Left forelimb (tissue), 1 donor: ENCODE data around the gene LPCAT3.

ENCODE experiments used
- DNase-seq: peaks from one replicate; pipeline ENCODE4 v3.0.0-alpha.2; 2018; ENCODE audit warnings: low spot score

Gene LPCAT3

DNA sequence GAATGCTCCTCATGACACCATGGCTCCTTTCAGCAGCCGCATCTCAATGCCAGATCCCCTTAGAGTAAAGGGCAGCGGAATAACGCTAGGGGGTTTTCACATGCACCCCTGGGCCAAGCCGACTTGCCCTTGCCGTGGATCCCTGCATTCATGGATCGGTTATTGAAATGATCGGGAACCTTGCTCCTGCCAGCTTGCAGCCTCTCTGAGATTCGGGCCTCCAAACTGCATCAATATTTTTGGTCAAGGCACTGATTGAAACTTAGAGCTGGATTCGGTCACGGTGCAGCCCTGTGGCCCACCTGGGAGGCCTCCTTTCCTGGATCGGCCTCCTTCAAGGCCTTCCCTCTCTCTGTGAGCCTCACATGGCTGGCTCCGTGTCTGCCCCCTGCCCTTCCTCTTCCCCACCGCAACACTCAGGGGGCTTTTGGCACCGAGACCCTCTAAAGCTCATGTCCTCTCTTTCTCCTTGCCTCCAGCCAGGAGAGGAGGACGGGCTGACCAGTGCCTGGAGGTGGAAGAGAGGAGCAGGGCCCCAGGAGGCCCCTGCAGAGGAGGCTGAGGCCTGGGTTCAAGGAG, 65.3 kb downstream of the LPCAT3 start:
- DNase-seq: no peak

GRCh38 chr12:6952121-6952862, 66.0 kb downstream of the LPCAT3 start:
- no peak for DNase-seq

DNA sequence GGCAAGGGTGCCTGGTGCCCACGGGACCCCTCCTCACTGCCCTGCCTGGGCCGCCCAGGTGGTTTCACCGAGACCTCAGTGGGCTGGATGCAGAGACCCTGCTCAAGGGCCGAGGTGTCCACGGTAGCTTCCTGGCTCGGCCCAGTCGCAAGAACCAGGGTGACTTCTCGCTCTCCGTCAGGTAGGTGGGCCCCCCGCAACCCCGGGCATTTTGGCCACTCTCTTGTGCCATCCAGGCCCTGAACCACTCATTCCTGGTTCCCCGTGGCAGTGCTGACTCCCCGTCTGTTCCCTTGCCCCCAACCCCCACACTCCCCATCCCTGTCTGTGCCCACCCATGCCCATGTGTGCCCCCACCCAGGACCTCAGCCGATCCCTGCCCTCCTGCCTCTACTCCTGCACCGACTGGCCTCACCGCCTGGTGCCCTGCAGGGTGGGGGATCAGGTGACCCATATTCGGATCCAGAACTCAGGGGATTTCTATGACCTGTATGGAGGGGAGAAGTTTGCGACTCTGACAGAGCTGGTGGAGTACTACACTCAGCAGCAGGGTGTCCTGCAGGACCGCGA, 66.6 kb downstream of the LPCAT3 start:
- DNase-seq: no peak

GRCh38 chr12:6950811-6951540, 67.3 kb downstream of the LPCAT3 start, which contains the start of gene PTPN6:
Gene PTPN6 (plus strand): TSS chr12:6951356. CDS start chr12:6951513, 157 bp downstream.
- no peak for DNase-seq

- no peak for DNase-seq
Observed at GRCh38 chr12:6950401-6950801, 67.9 kb downstream of the LPCAT3 start.

GRCh38 chr12:6948873-6949594, 69.2 kb downstream of the LPCAT3 start:
- DNase-seq: no peak

- DNase-seq: no peak
Observed at GRCh38 chr12:6947615-6948014, 70.7 kb downstream of the LPCAT3 start.

GRCh38 chr12:6946920-6947374, 71.3 kb downstream of the LPCAT3 start:
- DNase-seq: no peak

GRCh38 chr12:6946033-6946919, 72.0 kb downstream of the LPCAT3 start:
- DNase-seq: no peak

DNA sequence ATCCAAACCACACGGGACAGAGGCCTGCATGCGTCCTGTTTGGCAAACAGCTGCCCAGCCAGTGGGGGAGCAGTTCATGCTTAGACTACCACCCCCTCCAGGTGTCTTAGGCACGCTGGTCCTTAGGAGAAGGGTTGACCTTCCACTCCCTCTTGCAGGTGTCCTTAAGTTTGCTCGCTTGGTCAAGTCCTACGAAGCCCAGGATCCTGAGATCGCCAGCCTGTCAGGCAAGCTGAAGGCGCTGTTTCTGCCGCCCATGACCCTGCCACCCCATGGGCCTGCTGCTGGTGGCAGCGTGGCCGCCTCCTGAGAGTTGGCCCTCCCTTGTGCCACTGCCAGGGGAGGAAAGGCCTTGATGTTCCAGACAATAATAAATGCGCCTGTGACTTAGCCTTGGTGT, 72.7 kb downstream of the LPCAT3 start:
- DNase-seq: no peak

GRCh38 chr12:6944381-6945186, 73.7 kb downstream of the LPCAT3 start:
- peak; percentile 95 for DNase-seq

DNA sequence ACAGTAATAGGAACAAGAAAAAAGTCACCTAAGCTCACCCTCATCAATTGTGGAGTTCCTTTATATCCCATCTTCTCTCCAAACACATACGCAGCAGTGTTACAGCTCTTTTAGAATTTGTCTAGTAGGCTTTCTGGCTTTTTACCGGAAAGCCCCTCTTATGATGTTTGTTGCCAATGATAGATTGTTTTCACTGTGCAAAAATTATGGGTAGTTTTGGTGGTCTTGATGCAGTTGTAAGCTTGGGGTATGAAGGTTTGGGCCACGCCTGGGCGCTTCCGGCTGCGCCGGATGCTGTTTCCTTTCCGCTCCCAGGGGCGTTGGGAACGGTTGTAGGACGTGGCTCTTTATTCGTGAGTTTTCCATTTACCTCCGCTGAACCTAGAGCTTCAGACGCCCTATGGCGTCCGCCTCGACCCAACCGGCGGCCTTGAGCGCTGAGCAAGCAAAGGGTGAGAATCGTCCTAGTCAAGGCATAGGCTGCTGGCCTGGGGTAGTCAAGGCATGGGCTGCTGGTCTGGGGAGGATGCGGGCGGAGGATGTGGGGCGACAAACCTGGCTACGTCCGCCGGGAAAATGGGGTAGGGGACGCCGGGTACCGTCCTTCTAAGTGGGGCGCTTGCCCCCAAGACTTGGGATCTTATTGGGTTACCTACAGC, 74.4 kb downstream of the LPCAT3 start, which contains the start of the genes C12orf57 and RNU7-1:
TSS of gene C12orf57 (plus strand) at position 301 of the 659 bp plus-strand sequence. CDS start at position 401, 100 bp downstream.
TSS of gene RNU7-1 (plus strand) at position 95 of the 659 bp plus-strand sequence.
- DNase-seq: peak; percentile 89

DNA sequence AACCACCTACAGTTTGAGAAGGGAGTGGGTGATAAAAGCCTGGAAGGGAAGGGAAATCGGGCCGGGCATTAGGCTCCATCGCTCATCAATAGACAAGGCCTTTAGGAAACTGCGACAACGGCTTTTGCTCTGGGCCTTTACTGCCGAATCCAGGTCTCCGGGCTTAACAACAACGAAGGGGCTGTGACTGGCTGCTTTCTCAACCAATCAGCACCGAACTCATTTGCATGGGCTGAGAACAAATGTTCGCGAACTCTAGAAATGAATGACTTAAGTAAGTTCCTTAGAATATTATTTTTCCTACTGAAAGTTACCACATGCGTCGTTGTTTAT, 74.9 kb downstream of the LPCAT3 start:
- DNase-seq: peak; percentile 85

- DNase-seq: no peak
Observed at GRCh38 chr12:6942331-6942665, 76.0 kb downstream of the LPCAT3 start.

DNA sequence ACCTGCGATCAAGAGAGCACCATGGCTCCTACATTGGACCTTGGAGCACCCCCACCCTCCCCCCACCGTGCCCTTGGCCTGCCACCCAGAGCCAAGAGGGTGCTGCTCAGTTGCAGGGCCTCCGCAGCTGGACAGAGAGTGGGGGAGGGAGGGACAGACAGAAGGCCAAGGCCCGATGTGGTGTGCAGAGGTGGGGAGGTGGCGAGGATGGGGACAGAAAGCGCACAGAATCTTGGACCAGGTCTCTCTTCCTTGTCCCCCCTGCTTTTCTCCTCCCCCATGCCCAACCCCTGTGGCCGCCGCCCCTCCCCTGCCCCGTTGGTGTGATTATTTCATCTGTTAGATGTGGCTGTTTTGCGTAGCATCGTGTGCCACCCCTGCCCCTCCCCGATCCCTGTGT, 76.5 kb downstream of the LPCAT3 start:
- DNase-seq: no peak

- DNase-seq: no peak
Observed at GRCh38 chr12:6941267-6941666, 77.0 kb downstream of the LPCAT3 start.

GRCh38 chr12:6939191-6939540, 79.1 kb downstream of the LPCAT3 start:
- no peak for DNase-seq

DNA sequence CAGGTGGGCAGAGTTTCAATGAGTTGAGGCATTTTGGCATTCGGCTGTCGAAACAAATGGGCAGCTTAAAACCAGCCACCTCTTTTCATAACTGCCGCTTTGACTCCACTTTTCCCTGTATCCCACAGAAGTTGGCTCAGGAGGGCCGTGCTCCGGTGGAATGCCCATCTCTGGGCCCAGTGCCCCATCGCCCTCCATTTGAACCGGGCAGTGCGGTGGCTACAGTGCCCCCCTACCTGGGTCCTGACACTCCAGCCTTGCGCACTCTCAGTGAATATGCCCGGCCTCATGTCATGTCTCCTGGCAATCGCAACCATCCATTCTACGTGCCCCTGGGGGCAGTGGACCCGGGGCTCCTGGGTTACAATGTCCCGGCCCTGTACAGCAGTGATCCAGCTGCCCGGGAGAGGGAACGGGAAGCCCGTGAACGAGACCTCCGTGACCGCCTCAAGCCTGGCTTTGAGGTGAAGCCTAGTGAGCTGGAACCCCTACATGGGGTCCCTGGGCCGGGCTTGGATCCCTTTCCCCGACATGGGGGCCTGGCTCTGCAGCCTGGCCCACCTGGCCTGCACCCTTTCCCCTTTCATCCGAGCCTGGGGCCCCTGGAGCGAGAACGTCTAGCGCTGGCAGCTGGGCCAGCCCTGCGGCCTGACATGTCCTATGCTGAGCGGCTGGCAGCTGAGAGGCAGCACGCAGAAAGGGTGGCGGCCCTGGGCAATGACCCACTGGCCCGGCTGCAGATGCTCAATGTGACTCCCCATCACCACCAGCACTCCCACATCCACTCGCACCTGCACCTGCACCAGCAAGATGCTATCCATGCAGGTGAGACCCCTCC, 79.7 kb downstream of the LPCAT3 start:
- no peak for DNase-seq
